Upper lobe of right lung (tissue), 1 donor: ENCODE measurements around the gene BDKRB2. TPM values are rescaled to one million over a fixed set of nuclear protein-coding genes. Genes with fewer than 3 reads are reported as not detected.

ENCODE experiments used
- ATAC-seq: fragments of 200-7000 bp; cut with Tn5 transposase; one replicate; pipeline ENCODE4 v1.9.1; 2020; ENCODE audit warnings: mild to moderate bottlenecking, moderate library complexity
- DNase-seq: peaks from one replicate; pipeline ENCODE4 v3.0.0-alpha.2; 2020
- H3K27ac ChIP-seq: fragments of 200-600 bp; one replicate; pipeline ENCODE4 v1.8.0; 2022
- H3K27me3 ChIP-seq: fragments of 200-600 bp; one replicate; pipeline ENCODE4 v1.8.0; 2022; ENCODE audit warnings: mild to moderate bottlenecking
- H3K36me3 ChIP-seq: fragments of 200-600 bp; one replicate; pipeline ENCODE4 v1.8.0; 2022
- H3K4me1 ChIP-seq: fragments of 200-600 bp; one replicate; pipeline ENCODE4 v1.8.0; 2022
- H3K4me3 ChIP-seq: fragments of 200-600 bp; one replicate; pipeline ENCODE4 v1.8.0; 2022; ENCODE audit warnings: mild to moderate bottlenecking
- H3K9me3 ChIP-seq: fragments of 200-600 bp; one replicate; pipeline ENCODE4 v1.8.0; 2022
- intact Hi-C: fragments of 100-400 bp; cut with DNase I; formaldehyde crosslinking; loops from one replicate; pipeline ENCODE4 v1.11.0; 2022
- total RNA-seq: library from RNA; stranded (reverse); fragmentation: NEBNext Ultra II Directional; extraction: Animal tissue kit (Norgen Biotek cat#: 25700); gene quantifications from one replicate; pipeline ENCODE4 v1.2.1, GENCODE V29; 2021
- TF ChIP-seq, protein P1 (sequence below): fragments of 200-600 bp; IDR thresholded peaks from one replicate; pipeline ENCODE4 v1.8.0; 2022; ENCODE audit warnings: antibody characterized with exemption
- donor health status: DM: no; HTN: yes; CAD: no; lungs with severe emphysema.

The BDKRB2 gene
- total RNA-seq, 1 donor from 2014 or later = 1.5 TPM

DNA sequence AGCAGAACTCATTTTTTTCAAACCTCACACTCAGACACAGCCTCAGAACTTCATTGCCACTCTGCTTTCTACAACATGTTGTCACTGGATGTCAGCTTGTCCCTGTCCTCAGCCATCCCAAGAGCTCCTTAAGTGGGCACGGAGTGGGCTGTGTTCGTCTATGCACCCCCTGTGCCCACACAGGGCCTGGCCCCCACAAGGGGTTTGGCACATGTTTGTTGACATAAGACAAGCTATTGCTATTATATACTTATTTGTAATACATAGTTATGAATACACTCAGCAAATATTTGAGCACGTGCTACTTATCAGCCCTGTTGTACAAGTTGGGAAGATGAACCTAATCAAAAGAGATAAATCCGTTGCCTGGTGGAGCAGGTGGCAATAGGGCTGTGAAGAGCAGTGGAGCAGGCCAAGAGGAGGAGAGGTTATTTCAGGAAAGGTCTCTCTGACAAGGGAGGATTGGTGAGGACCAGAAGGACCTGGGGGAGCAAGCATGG, 47.1 kb downstream of the BDKRB2 start:
- H3K9me3 ChIP-seq = no peaks in the 10 kb centered on the region
- intact Hi-C loops = no loop called here
- no peaks in the 10 kb centered on the region for H3K27me3 ChIP-seq
- H3K4me1 ChIP-seq = no peaks in the 10 kb centered on the region
- H3K27ac ChIP-seq = no peak overlapping the region
- no peaks in the 10 kb centered on the region for H3K36me3 ChIP-seq
- TF ChIP-seq, protein P1, sequence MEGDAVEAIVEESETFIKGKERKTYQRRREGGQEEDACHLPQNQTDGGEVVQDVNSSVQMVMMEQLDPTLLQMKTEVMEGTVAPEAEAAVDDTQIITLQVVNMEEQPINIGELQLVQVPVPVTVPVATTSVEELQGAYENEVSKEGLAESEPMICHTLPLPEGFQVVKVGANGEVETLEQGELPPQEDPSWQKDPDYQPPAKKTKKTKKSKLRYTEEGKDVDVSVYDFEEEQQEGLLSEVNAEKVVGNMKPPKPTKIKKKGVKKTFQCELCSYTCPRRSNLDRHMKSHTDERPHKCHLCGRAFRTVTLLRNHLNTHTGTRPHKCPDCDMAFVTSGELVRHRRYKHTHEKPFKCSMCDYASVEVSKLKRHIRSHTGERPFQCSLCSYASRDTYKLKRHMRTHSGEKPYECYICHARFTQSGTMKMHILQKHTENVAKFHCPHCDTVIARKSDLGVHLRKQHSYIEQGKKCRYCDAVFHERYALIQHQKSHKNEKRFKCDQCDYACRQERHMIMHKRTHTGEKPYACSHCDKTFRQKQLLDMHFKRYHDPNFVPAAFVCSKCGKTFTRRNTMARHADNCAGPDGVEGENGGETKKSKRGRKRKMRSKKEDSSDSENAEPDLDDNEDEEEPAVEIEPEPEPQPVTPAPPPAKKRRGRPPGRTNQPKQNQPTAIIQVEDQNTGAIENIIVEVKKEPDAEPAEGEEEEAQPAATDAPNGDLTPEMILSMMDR = no peak
- no peak for DNase-seq
- no peak for ATAC-seq
- no peak overlapping the region for H3K4me3 ChIP-seq

DNA sequence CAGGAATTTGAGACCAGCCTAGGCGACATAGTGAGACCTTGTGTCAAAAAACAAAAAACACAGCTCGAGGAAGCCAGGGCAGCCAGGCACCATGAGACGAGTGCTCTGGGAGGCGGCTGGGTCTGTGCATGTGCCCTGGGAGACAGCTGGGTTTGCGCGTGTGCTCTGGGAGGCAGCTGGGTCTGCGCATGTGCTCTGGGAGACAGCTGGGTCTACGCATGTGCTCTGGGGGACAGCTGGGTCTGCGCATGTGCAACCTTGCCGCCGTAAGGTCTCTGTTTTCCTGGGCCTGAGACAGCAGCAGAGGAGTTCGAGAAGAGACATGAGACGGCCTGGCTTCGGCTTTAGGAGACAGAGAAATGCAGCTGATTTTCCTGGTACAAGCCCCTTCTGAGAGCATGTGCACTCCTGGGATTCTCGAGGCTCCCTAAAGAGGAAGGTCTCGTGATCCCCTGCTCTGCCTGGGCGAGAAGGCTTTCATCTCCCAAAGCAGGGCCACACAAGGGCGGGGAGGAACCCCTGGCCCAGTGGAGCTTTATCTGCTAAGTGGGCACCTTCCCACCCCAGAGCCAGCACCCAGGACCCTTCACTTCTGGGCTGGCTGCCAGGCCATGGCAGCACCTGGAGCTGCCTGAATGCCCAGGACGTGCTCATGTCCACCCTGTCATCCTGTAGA, 47.8 kb downstream of the BDKRB2 start:
- no peak for ATAC-seq
- DNase-seq = no peak
- Histone ChIP-seq H3K36me3 (no peaks in the 10 kb centered on the region), H3K9me3 (no peaks in the 10 kb centered on the region), H3K27me3 (no peaks in the 10 kb centered on the region), H3K4me1 (no peaks in the 10 kb centered on the region), H3K4me3 (no peak overlapping the region), H3K27ac (no peak overlapping the region)
- TF ChIP-seq, protein P1 = no peak
- intact Hi-C loops = no loop called here

DNA sequence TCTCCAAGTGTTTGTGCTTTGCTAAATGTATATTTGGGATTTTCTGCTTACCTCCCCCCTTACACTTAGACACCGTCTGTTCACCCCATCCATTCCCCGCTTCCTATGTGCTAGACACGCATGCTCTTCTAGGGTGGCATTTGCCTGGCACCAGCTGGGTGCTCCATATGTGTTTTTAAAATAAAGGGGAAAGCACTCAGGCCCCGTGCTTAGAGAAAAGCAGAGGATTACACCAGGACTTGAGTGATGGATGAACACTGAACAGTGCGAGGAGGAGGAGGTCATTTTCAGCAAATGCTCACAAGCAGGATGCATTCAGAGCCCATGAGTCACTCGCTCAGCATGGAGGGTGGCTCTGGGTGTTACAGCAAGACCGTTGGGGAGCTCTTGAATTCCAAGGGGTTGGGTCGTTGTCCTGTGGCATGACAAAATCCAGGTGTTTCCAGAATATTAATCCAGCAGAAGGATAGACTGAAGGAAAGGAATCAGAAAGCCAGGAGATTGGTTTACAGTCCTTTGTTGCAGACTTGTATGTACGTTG, 48.4 kb downstream of the BDKRB2 start:
- Histone ChIP-seq H3K9me3 (no peaks in the 10 kb centered on the region), H3K36me3 (no peaks in the 10 kb centered on the region), H3K27ac (no peak overlapping the region), H3K4me3 (no peak overlapping the region), H3K4me1 (no peaks in the 10 kb centered on the region), H3K27me3 (no peaks in the 10 kb centered on the region)
- ATAC-seq (peak; percentile 47), DNase-seq (no peak)
- intact Hi-C loops = no loop called here
- TF ChIP-seq, protein P1 = no peak

DNA sequence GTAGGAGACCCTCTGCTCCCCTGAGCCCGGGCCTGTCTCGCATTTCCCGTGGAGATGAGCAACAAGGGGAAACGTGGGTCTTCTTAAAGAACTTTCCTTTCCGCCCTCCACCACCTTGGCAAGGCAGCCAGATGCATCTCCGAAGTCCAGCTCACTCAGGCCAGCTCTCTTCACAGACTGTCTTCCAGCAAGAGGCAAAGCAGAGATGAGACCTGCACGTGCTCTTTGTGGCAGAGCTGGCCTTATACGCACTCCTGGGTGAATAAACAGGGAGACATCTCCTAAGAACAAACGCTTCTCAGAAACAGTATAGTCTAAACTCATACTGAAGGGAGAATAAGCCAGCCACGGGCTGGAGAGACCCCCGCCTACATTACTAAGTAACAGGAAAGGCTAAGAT, 50.0 kb downstream of the BDKRB2 start:
- Histone ChIP-seq H3K9me3 (no peaks in the 10 kb centered on the region), H3K4me3 (no peak overlapping the region), H3K27me3 (no peaks in the 10 kb centered on the region), H3K27ac (no peak overlapping the region), H3K36me3 (no peaks in the 10 kb centered on the region), H3K4me1 (no peaks in the 10 kb centered on the region)
- TF ChIP-seq, protein P1 = no peak
- no peak for DNase-seq
- ATAC-seq = no peak
- intact Hi-C loops = no loop called here

DNA sequence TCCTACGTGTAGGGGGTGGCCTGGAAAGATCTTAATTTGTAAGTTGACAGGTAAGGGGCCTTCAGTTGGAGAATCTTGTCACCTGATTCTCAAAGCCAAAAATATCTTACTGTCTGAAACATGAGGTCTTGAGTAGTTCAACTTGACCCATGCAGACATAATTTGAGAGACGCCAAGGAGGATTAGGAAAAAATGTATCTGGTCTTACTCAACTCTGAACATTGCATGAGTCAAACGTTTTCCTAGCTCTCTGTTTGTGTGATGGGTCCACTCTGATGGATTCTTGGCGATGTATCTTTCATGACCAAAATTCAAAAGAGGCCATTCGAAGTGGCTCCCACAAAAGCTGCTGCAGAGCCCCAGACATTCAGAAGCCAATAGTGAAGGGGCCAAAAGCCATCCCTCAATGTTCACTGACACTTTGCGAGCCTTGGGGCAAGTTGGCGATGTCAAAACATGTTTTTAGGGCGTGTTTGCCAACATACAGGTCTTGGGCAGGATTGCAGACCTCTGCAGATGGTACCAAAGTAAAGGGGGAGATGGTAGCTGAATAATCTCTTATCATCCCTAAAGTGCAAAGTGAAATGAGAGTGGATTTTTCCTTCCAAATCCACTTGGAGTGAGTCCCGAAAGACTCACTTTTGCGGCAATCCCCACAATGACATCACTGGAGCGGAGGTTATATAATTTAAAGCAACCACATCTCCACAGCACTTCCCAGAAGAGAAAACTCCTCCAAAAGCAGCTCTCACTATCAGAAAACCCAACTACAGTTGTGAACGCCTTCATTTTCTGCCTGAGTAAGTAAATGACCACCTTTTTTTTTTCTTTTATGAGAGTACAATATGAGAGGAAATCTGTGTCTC, 51.1 kb downstream of the BDKRB2 start, which contains the start of gene BDKRB1:
Gene BDKRB1, plus strand, starts transcription at position 710 of the 866 bp plus-strand sequence. CDS start 7,473 bp downstream, outside the sequence.
- no peak for DNase-seq
- Histone ChIP-seq H3K36me3 (no peaks in the 10 kb centered on the region), H3K9me3 (no peaks in the 10 kb centered on the region), H3K4me3 (no peak within 1 kb of the TSS), H3K4me1 (peaks cover 2% of the 10 kb centered on the region), H3K27ac (no peak within 1 kb of the TSS), H3K27me3 (no peaks in the 10 kb centered on the region)
- no peak for ATAC-seq
- TF ChIP-seq, protein P1 = no peak
- intact Hi-C loops = no loop called here
